Esophagus muscularis mucosa (tissue), 3 donors: ENCODE measurements around the gene MRPL50.

ENCODE experiments used
- EP300 ChIP-seq: sonication (generic); formaldehyde crosslinking; IDR thresholded peaks from one replicate; pipeline ENCODE4 v1.6.1; 2017; ENCODE audit warnings: antibody characterized with exemption
- TF ChIP-seq, protein P1 (sequence below), 3 experiments: fragments of 200-600 bp in 2 of 3; fragments of 450-650 bp in 1 of 3; sonication (generic) in 2 of 3; IDR thresholded peaks; one replicate each; pipeline ENCODE4 v1.5.1; 2017 to 2019; ENCODE audit warnings: antibody characterized with exemption in 3 of 3, mild to moderate bottlenecking in 2 of 3, moderate library complexity in 1 of 3

DNA sequence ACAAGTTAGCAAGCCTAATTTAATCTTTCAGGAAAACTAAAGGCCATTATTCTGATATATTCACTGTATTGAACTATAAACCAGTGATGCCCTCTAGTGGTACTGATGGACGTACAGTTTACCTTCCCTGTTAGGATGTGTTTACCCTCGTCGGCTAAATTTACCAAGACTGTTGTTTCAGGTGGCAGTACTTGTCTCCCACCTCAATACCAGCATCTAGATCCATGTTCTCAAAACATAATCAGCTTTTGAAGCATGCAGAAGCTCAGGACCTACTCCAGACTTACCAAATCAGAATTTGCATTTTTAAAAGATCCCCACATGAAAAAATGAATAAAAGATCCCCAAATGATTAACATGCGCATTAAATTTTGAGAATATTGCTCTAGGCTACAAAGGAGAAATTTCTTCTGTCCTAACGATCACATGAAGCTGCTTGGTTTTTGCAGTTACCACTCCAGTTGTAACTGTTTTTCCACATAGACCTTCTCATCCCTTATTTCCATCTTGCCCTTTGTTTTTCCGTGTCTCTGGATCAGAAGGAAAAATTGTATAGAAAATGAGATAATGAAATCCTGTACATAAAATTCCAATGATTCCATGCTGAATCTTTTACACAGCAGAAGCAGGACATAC, 10.4 kb downstream of the MRPL50 start:
- TF ChIP-seq, protein P1, sequence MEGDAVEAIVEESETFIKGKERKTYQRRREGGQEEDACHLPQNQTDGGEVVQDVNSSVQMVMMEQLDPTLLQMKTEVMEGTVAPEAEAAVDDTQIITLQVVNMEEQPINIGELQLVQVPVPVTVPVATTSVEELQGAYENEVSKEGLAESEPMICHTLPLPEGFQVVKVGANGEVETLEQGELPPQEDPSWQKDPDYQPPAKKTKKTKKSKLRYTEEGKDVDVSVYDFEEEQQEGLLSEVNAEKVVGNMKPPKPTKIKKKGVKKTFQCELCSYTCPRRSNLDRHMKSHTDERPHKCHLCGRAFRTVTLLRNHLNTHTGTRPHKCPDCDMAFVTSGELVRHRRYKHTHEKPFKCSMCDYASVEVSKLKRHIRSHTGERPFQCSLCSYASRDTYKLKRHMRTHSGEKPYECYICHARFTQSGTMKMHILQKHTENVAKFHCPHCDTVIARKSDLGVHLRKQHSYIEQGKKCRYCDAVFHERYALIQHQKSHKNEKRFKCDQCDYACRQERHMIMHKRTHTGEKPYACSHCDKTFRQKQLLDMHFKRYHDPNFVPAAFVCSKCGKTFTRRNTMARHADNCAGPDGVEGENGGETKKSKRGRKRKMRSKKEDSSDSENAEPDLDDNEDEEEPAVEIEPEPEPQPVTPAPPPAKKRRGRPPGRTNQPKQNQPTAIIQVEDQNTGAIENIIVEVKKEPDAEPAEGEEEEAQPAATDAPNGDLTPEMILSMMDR (IDR thresholded peaks at IDR 0.05), result peak; percentile 22 to 50 (median 35)
- TF ChIP-seq EP300, result no peak
